Activated T-cell treated with anti-CD3 and anti-CD28 coated beads, Interleukin-2, amount 50 U/mL, for 4 hours (primary cell): ENCODE results near the gene MDM2. TPM values are rescaled to one million over a fixed set of nuclear protein-coding genes. Genes with fewer than 3 reads are reported as not detected.
"Not testable (repeated sequence)": the region's sequence is repeated elsewhere in the genome, so short reads cannot be mapped to it uniquely, and the experiment has no call there.

Experiments used
- ATAC-seq, 2 donors: fragments of 200-7000 bp; cut with Tn5 transposase; one replicate each; pipeline ENCODE4 v1.10.0; 2021
- DNase-seq: peaks from one replicate; pipeline ENCODE4 v3.0.0-alpha.2; 2020
- H3K27me3 Mint-ChIP-seq: one replicate; pipeline ENCODE4 v1.8.0; 2021; ENCODE audit warnings: low read depth, mixed read lengths
- H3K36me3 Mint-ChIP-seq: one replicate; pipeline ENCODE4 v1.8.0; 2022; ENCODE audit warnings: mixed read lengths; ENCODE audit not compliant: insufficient read depth
- H3K4me1 Mint-ChIP-seq: one replicate; pipeline ENCODE4 v1.8.0; 2021; ENCODE audit warnings: low read depth, mixed read lengths
- H3K4me3 Mint-ChIP-seq: one replicate; pipeline ENCODE4 v1.8.0; 2021; ENCODE audit warnings: mild to moderate bottlenecking, moderate library complexity, mixed read lengths
- H3K9me3 Mint-ChIP-seq: one replicate; pipeline ENCODE4 v1.8.0; 2021; ENCODE audit warnings: mixed read lengths
- total RNA-seq, 3 donors: library from RNA; stranded (reverse); gene quantifications; one replicate each; pipeline ENCODE4 v1.2.1, GENCODE V29; 2021

MDM2 gene
- total RNA-seq, 3 donors from 2014 or later: 111 to 129 (median 127) TPM

- Mint-ChIP-seq H3K27me3 (peaks cover 4% of the 10 kb centered on the region), H3K4me1 (peaks cover 2% of the 10 kb centered on the region), H3K36me3 (peaks cover 16% of the 10 kb centered on the region), H3K9me3 (no peaks in the 10 kb centered on the region), H3K4me3 (no peak overlapping the region)
- DNase-seq: no peak
- ATAC-seq: no peak
Observed at GRCh38 chr12:68854078-68854468, 46.1 kb downstream of the MDM2 start.

GRCh38 chr12:68854554-68854953, 46.6 kb downstream of the MDM2 start:
- H3K36me3 Mint-ChIP-seq: peaks cover 16% of the 10 kb centered on the region
- H3K27me3 Mint-ChIP-seq: peaks cover 4% of the 10 kb centered on the region
- no peaks in the 10 kb centered on the region for H3K9me3 Mint-ChIP-seq
- ATAC-seq: no peak
- no peak overlapping the region for H3K4me3 Mint-ChIP-seq
- DNase-seq: no peak
- peaks cover 2% of the 10 kb centered on the region for H3K4me1 Mint-ChIP-seq

GRCh38 chr12:68855111-68855510, 47.1 kb downstream of the MDM2 start:
- no peak for ATAC-seq
- no peak for DNase-seq
- Mint-ChIP-seq H3K36me3 (peaks cover 16% of the 10 kb centered on the region), H3K4me3 (no peak overlapping the region), H3K9me3 (no peaks in the 10 kb centered on the region), H3K4me1 (peaks cover 2% of the 10 kb centered on the region), H3K27me3 (peaks cover 4% of the 10 kb centered on the region)

- Mint-ChIP-seq H3K4me1 (peaks cover 2% of the 10 kb centered on the region), H3K9me3 (no peaks in the 10 kb centered on the region), H3K4me3 (no peak overlapping the region), H3K36me3 (peaks cover 16% of the 10 kb centered on the region), H3K27me3 (peaks cover 4% of the 10 kb centered on the region)
- ATAC-seq: no peak
- DNase-seq: no peak
Observed at GRCh38 chr12:68855771-68856170, 47.8 kb downstream of the MDM2 start.

GRCh38 chr12:68856510-68856909, 48.5 kb downstream of the MDM2 start:
- peaks cover 4% of the 10 kb centered on the region for H3K27me3 Mint-ChIP-seq
- H3K4me1 Mint-ChIP-seq: peaks cover 2% of the 10 kb centered on the region
- no peak overlapping the region for H3K4me3 Mint-ChIP-seq
- peaks cover 16% of the 10 kb centered on the region for H3K36me3 Mint-ChIP-seq
- H3K9me3 Mint-ChIP-seq: no peaks in the 10 kb centered on the region
- ATAC-seq (no peak), DNase-seq (no peak)

DNA sequence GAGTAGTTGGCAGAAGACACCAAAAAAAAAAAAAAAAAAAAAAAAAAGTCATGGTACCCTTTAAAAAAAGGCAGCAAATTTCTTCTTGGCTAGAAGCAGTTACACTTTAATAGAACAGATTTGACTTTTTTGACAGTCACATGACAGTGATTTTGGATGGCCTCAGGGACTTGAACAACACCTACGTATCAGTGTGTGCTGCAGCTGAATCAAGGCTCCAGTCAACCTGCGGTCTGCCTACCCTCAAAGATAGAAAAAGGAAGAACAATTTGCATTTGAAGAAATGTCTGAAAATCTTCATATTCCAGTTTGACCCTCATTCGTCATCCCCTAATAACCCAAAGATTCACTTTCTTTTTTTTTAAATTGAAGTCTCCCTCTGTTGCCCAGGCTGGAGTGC, 53.9 kb downstream of the MDM2 start:
- Mint-ChIP-seq H3K9me3 (no peaks in the 10 kb centered on the region), H3K27me3 (no peaks in the 10 kb centered on the region), H3K36me3 (peaks cover 7% of the 10 kb centered on the region), H3K4me3 (no peak overlapping the region), H3K4me1 (peaks cover 3% of the 10 kb centered on the region)
- no peak for ATAC-seq
- DNase-seq: no peak

- H3K27me3 Mint-ChIP-seq: no peaks in the 10 kb centered on the region
- DNase-seq: no peak
- peaks cover 5% of the 10 kb centered on the region for H3K36me3 Mint-ChIP-seq
- ATAC-seq: no peak
- peaks cover 3% of the 10 kb centered on the region for H3K4me1 Mint-ChIP-seq
- no peak overlapping the region for H3K4me3 Mint-ChIP-seq
- no peaks in the 10 kb centered on the region for H3K9me3 Mint-ChIP-seq
Observed at GRCh38 chr12:68863109-68863770, 55.3 kb downstream of the MDM2 start.

GRCh38 chr12:68863886-68864454, 56.0 kb downstream of the MDM2 start:
- H3K4me1 Mint-ChIP-seq, DNase-seq, H3K4me3 Mint-ChIP-seq, H3K9me3 Mint-ChIP-seq, H3K27me3 Mint-ChIP-seq: not testable (repeated sequence)
- peak in 1 of 2 donors; percentile 59 for ATAC-seq
- H3K36me3 Mint-ChIP-seq: peaks cover 12% of the 10 kb centered on the region

DNA sequence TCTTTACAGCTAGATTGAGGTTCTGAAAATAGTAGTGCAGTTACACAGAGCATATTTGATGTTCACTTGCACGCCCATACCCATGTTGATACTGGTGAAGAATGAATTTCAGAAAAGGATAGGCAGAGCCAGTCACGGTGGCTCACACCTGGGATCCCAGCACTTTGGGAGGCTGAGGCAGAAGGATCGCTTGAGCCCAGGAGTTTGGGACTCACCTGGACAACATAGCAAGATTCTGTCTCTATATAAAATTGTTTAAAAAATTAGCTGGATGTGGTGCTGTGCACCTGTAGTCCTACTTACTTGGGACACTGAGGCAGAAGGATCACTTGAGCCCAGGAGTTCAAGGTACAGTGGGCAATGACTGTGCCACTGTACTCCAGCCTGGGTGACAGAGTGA, 56.6 kb downstream of the MDM2 start:
- no peaks in the 10 kb centered on the region for H3K27me3 Mint-ChIP-seq
- H3K4me3 Mint-ChIP-seq: no peak overlapping the region
- DNase-seq: no peak

GRCh38 chr12:68865399-68866164, 57.6 kb downstream of the MDM2 start:
- Mint-ChIP-seq H3K4me3 (no peak overlapping the region), H3K36me3 (peaks cover 12% of the 10 kb centered on the region), H3K4me1 (peaks cover 3% of the 10 kb centered on the region), H3K9me3 (no peaks in the 10 kb centered on the region), H3K27me3 (no peaks in the 10 kb centered on the region)
- DNase-seq (no peak), ATAC-seq (no peak)

More for the DNA sequence above, 56.6 kb downstream of the MDM2 start:
- Mint-ChIP-seq H3K4me1 (peaks cover 3% of the 10 kb centered on the region), H3K36me3 (peaks cover 12% of the 10 kb centered on the region), H3K9me3 (no peaks in the 10 kb centered on the region)
- no peak for ATAC-seq

DNA sequence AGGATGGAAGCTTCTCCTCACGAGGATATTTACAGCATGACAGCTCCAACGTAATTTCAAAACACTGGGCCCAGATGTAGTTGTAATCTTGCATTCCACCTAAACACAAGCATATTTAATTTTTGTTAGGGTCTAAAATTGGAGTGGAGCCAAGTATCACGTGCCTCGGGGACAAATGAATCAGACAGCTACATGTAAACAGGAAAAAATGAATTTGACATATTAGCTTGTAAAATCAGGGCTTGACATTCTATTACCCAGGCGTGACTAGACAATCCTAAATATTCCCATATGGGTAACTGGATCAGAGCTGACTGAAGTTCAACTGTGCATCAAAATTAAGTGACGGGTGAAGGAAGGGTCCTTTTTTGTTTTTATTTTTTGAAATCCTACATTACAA, 59.0 kb downstream of the MDM2 start:
- Mint-ChIP-seq H3K4me3 (no peak overlapping the region), H3K36me3 (peaks cover 19% of the 10 kb centered on the region), H3K4me1 (peaks cover 3% of the 10 kb centered on the region), H3K27me3 (peaks cover 3% of the 10 kb centered on the region), H3K9me3 (no peaks in the 10 kb centered on the region)
- DNase-seq: no peak
- ATAC-seq: no peak

DNA sequence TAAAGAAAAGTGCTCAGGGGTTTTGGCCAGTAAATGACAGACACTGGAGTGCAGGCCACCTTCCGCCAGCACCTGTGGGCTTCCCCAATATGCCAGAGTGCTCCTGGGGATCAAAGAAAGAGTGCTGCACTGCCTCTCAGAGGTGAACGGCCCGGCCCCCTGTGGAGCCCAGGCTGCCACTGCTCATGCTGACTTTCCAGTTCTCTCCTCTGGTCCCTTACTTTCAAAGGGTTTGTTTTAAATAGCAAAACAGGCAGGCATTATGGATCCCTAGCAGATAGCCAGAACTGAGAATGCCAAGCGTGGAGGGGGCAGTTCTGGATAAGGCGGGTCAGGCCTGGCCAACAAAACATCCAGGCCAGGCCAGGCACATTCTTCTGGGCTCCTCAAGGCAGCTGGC, 59.6 kb downstream of the MDM2 start:
- H3K9me3 Mint-ChIP-seq: no peaks in the 10 kb centered on the region
- no peak for ATAC-seq

DNA sequence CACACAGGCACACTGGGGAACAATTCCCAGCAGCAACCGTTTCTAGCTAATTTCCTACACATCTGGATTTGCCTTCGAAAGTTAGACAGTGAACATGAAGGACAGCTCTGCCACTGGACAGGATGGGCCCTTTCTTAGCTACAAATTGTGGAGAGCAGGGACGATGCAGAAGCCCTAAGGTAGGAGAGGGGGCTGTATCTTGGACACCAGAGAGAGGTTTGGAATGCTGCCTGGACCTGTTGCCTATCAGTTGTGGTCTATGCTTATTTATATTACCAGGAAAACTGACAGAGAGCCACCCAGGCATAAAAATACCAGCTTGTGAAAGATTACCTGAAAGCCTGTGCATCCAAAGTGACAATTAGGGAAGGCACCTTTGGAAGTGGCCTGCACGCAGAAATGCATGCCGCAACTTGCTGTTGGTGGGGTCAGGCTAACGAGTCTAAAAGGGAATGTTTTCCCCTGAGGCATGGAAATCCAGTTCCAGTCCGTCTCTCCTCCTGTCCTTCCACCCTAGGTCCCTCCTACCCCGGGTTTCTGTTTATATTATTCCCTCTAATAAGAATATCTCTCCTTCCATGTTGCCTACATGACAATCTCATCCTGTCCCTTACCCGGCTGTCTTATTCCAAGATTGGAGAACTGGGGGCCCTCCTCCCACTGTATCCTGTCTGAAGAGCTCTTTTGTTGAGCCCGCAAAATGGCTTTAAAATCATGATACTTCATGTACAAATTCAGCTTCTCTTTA, 60.2 kb downstream of the MDM2 start:
- DNase-seq: no peak
- no peaks in the 10 kb centered on the region for H3K9me3 Mint-ChIP-seq

More for the DNA sequence above, 59.6 kb downstream of the MDM2 start:
- Mint-ChIP-seq H3K4me3 (no peak overlapping the region), H3K36me3 (peaks cover 19% of the 10 kb centered on the region), H3K27me3 (peaks cover 3% of the 10 kb centered on the region), H3K4me1 (peaks cover 3% of the 10 kb centered on the region)
- DNase-seq: no peak

DNA sequence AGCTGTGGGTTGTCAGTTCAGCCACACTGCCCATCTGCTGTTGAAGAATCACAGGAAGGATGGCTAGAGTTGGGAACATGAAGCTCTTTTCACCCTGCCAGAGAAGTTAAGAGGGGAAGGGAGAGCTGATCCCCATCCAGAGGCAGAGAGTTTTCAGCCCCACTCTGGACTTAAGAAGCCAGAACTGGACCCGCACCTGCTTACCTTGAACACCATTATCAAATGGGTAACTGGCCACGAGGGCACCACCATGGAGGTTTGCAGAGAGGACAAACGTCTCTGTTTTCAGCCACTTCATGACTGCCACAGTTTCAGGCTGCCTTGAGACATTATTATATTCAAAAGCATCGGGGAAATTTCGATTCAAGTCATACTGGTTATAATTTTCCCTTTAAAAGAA, 62.0 kb downstream of the MDM2 start:
- Mint-ChIP-seq H3K4me1 (no peaks in the 10 kb centered on the region), H3K27me3 (peaks cover 3% of the 10 kb centered on the region), H3K36me3 (peaks cover 19% of the 10 kb centered on the region), H3K9me3 (no peaks in the 10 kb centered on the region), H3K4me3 (no peak overlapping the region)
- ATAC-seq (no peak), DNase-seq (no peak)

More for the DNA sequence above, 60.2 kb downstream of the MDM2 start:
- Mint-ChIP-seq H3K4me1 (peaks cover 3% of the 10 kb centered on the region), H3K27me3 (peaks cover 3% of the 10 kb centered on the region), H3K36me3 (peaks cover 19% of the 10 kb centered on the region), H3K4me3 (no peak overlapping the region)
- no peak for ATAC-seq
